Ovary (tissue), 3 donors: ENCODE results near the gene PKD2.

ENCODE experiments used
- EP300 ChIP-seq: sonication (generic); formaldehyde crosslinking; IDR thresholded peaks from one replicate; pipeline ENCODE4 v1.6.1; 2017; ENCODE audit warnings: antibody characterized with exemption
- POLR2A ChIP-seq: fragments of 450-650 bp; IDR thresholded peaks from one replicate; pipeline ENCODE4 v1.6.1; 2017; ENCODE audit warnings: antibody characterized with exemption, mild to moderate bottlenecking, moderate library complexity
- TF ChIP-seq, protein P1 (sequence below), 3 donors: fragments of 450-650 bp in 2 of 3; fragments of 200-600 bp in 1 of 3; IDR thresholded peaks; one replicate each; pipeline versions ENCODE4 v1.5.1 to v1.8.0; 2016 to 2022; ENCODE audit warnings: antibody characterized with exemption in 3 of 3, mild to moderate bottlenecking in 1 of 3
- donor health status: DM: no; HTN: no; CAD: no.

- no peak for TF ChIP-seq POLR2A
- TF ChIP-seq, protein P1, sequence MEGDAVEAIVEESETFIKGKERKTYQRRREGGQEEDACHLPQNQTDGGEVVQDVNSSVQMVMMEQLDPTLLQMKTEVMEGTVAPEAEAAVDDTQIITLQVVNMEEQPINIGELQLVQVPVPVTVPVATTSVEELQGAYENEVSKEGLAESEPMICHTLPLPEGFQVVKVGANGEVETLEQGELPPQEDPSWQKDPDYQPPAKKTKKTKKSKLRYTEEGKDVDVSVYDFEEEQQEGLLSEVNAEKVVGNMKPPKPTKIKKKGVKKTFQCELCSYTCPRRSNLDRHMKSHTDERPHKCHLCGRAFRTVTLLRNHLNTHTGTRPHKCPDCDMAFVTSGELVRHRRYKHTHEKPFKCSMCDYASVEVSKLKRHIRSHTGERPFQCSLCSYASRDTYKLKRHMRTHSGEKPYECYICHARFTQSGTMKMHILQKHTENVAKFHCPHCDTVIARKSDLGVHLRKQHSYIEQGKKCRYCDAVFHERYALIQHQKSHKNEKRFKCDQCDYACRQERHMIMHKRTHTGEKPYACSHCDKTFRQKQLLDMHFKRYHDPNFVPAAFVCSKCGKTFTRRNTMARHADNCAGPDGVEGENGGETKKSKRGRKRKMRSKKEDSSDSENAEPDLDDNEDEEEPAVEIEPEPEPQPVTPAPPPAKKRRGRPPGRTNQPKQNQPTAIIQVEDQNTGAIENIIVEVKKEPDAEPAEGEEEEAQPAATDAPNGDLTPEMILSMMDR (IDR thresholded peaks at IDR 0.05): no peak
- no peak for TF ChIP-seq EP300
Observed at GRCh38 chr4:88018466-88018865, 11.0 kb downstream of the PKD2 start.
